Posterior vena cava (tissue), 2 donors: ENCODE results near the gene MACROD2. TPM values are rescaled to one million over a fixed set of nuclear protein-coding genes. Genes with fewer than 3 reads are reported as not detected.
A peak's percentile ranks its signal among the peaks of the same experiment; 100 is the strongest.

Source experiments
- DNase-seq: peaks from one replicate; pipeline ENCODE4 v3.0.0-alpha.2; 2020; ENCODE audit warnings: low spot score
- intact Hi-C, 2 donors: fragments of 100-400 bp; cut with DNase I; formaldehyde crosslinking; loops; one replicate each; pipeline versions ENCODE4 v1.14.1 to v1.14.2; 2022 to 2023
- total RNA-seq, 2 donors: library from RNA; stranded (reverse); fragmentation: NEBNext Ultra II Directional; extraction: Animal tissue kit (Norgen Biotek cat#: 25700); gene quantifications; one replicate each; pipeline ENCODE4 v1.2.1, GENCODE V29; 2021
- donor health status: DM: yes; HTN: yes; CAD: no.
- donor health status: DM: yes; HTN: yes; CAD: no.

MACROD2 gene
- total RNA-seq, 2 donors from 2014 or later, result 15.5 to 25.5 TPM

- intact Hi-C loops, result no loop called here
- DNase-seq, result no peak
Measured at GRCh38 chr20:14304472-14304871, 309.2 kb downstream of the MACROD2 start.

GRCh38 chr20:14307956-14308355 is 312.6 kb downstream of the MACROD2 start:
- intact Hi-C loops, result no loop called here
- DNase-seq, result no peak

GRCh38 chr20:14310977-14311627 is 315.8 kb downstream of the MACROD2 start:
- no peak for DNase-seq
- intact Hi-C loops, result no loop called here

- DNase-seq, result no peak
- intact Hi-C loops, result no loop called here
Measured at GRCh38 chr20:14312001-14312400, 316.7 kb downstream of the MACROD2 start.

- no peak for DNase-seq
- intact Hi-C loops, result no loop called here
Measured at GRCh38 chr20:14313341-14314020, 318.2 kb downstream of the MACROD2 start.

GRCh38 chr20:14319704-14320103 is 324.4 kb downstream of the MACROD2 start:
- DNase-seq, result no peak
- intact Hi-C loops, result no loop called here

GRCh38 chr20:14331646-14332045 is 336.3 kb downstream of the MACROD2 start:
- intact Hi-C loops, result no loop called here
- DNase-seq, result no peak

GRCh38 chr20:14332866-14333265 is 337.6 kb downstream of the MACROD2 start:
- intact Hi-C loops, result no loop called here
- no peak for DNase-seq

- no peak for DNase-seq
- intact Hi-C loops, result no loop called here
Measured at GRCh38 chr20:14333721-14334120, 338.4 kb downstream of the MACROD2 start.

GRCh38 chr20:14334306-14334930 is 339.1 kb downstream of the MACROD2 start:
- intact Hi-C loops, result no loop called here
- no peak for DNase-seq

- no peak for DNase-seq
- intact Hi-C loops, result no loop called here
Measured at GRCh38 chr20:14335052-14335451, 339.7 kb downstream of the MACROD2 start.

- intact Hi-C loops, result no loop called here
- no peak for DNase-seq
Measured at GRCh38 chr20:14336686-14337085, 341.4 kb downstream of the MACROD2 start.

DNA sequence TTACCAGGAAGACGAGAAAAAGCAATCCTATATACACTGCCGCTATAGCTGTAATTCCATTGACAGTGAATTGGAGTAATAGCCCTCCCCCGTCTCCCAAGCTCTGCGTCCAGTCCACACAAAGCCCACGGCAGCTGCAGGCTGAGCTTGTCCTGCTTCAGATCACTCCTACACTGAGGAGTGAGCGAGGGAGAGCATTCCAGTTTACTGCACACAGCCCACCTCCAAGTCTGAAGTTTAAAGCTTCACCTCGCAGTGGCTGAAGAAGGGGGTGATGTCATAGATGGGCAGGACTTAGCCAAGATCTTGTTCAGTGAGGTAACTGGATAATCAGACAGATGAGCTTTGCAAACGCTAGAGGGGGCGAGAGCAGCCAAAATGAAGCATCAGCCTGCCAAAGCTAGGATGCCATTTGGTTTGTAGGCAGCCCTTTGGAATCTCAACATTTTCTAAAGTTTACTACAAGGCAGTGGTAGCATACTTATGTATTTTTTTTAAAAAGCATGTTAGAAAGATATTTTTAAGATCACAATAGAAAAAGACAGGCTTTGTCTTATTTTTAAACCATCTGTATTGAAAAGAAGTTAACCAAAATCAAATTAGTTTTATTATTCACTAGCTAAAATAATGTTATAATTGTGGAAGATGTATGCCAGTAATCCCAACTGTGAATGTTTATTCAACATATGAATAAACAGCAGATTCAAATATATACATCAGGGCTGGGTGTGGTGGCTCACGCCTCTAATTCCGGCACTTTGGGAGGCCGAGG is 342.3 kb downstream of the MACROD2 start, which contains the start of gene FLRT3:
Gene FLRT3, minus strand, starts transcription at position 213 of the 772 bp plus-strand sequence. CDS start 10,106 bp downstream, outside the sequence.
- DNase-seq, result peak; percentile 84
- intact Hi-C loops, result no loop called here

DNA sequence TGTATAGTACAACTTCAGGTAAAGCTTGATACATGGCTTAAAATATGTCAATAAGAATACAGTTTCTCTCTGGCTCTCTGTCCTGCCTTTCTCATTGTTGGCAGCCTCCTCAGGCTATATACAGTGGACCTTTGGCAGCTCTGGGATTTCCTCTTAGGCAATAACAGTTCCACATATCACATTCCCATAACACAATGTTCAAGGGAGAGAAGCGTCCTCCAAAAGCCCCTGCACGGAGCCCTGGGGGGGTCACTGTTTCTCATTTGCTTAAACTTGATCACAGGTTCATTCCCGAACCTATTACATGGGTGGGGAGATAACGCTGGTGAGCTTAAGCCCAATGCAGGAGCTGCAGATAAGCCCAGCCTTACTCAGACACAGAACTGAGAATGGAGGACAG is 346.5 kb downstream of the MACROD2 start:
- intact Hi-C loops, result no loop called here
- DNase-seq, result no peak

- no peak for DNase-seq
- intact Hi-C loops, result no loop called here
Measured at GRCh38 chr20:14342918-14343317, 347.6 kb downstream of the MACROD2 start.

- no peak for DNase-seq
- intact Hi-C loops, result no loop called here
Measured at GRCh38 chr20:14343491-14344065, 348.3 kb downstream of the MACROD2 start.

DNA sequence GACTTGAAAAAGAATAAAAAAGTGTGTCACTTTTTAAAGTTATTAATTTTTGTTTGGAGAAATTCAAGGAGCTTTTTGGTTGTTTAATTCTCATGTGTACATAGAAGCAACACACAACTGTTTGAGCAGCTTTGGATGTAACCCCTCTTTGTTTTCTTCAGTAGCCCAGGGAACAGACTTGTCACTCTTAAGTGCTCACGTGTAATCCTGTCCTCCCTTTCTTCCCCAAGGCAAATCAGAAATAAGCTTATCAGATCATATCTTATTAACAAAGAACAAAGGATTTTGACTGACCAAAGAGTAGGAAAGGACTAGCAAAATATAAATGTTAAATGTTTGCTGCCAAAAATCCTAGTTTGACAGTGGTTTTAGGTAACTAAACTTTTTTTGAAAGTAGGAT is 349.4 kb downstream of the MACROD2 start:
- DNase-seq, result no peak
- intact Hi-C loops, result no loop called here

- intact Hi-C loops, result no loop called here
- no peak for DNase-seq
Measured at GRCh38 chr20:14355791-14356190, 360.5 kb downstream of the MACROD2 start.

DNA sequence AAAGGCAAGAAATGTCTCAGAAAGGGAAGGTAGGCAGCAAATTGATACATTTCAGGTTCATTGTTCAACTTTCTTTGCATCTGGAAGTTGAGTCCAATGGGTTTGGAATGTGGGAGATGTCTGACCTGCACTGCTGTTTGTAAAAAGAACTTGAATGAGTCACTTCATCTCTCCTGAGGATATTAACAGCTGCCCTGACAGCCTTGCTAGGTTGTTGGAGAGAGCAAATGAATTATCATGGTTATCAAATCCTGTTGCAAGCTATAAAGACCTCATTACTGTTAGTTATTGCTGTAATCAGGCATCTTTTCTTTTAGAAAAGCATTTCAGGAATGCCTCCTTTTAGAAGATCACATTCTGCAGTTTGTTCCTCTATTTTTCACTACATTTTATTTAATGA is 365.1 kb downstream of the MACROD2 start:
- intact Hi-C loops, result no loop called here

More for the DNA sequence above, 365.1 kb downstream of the MACROD2 start:
- DNase-seq, result no peak
